SK-N-MC (cell line): Measurements from ENCODE around the gene MAGEA6.
"Not testable (repeated sequence)": the region's sequence is repeated elsewhere in the genome, so short reads cannot be mapped to it uniquely, and the experiment has no call there.

ENCODE experiments used
- FOXP2 ChIP-seq: optimal IDR thresholded peaks from 2 replicates; pipeline ENCODE3; 2011; ENCODE audit warnings: mild to moderate bottlenecking, moderate library complexity; ENCODE audit not compliant: insufficient read depth; ENCODE audit errors: extremely low read length, control extremely low read depth
- POLR2AphosphoS5 ChIP-seq: IDR thresholded peaks from 2 replicates; pipeline ENCODE4 v1.6.1; 2012; ENCODE audit warnings: mild to moderate bottlenecking, low read depth, low read length, borderline replicate concordance

- not testable (repeated sequence) for TF ChIP-seq POLR2AphosphoS5, FOXP2
These were observed 33.0 kb downstream of the MAGEA6 start for GRCh38 chrX:152736528-152736927.
